Neutrophil (primary cell): ENCODE results near the gene BHMT.

ENCODE experiments used
- H3K27ac ChIP-seq: fragments of 200-600 bp; sonication (generic); 2 replicates; pipeline ENCODE4 v1.5.1; 2016; ENCODE audit warnings: mild to moderate bottlenecking, moderate library complexity
- H3K27me3 ChIP-seq: fragments of 200-600 bp; sonication (generic); 2 replicates; pipeline ENCODE4 v1.6.0; 2016; ENCODE audit warnings: mild to moderate bottlenecking
- H3K36me3 ChIP-seq: fragments of 200-600 bp; sonication (generic); 2 replicates; pipeline ENCODE4 v1.5.1; 2017
- H3K4me1 ChIP-seq, 2 experiments: fragments of 200-600 bp in 1 of 2; sonication (generic) in 1 of 2; 1 replicate in 1 of 2; 2 replicates in 1 of 2; pipeline versions ENCODE4 v1.5.1 to v1.6.1; 2013 to 2016; ENCODE audit warnings: low read depth in 1 of 2, low read length in 1 of 2, mild to moderate bottlenecking in 1 of 2, moderate library complexity in 1 of 2; ENCODE audit not compliant: control insufficient read depth in 1 of 2, insufficient read depth in 1 of 2
- H3K4me3 ChIP-seq, 2 experiments: fragments of 200-600 bp in 1 of 2; sonication (generic) in 1 of 2; 1 replicate in 1 of 2; 2 replicates in 1 of 2; pipeline ENCODE4 v1.5.1; 2013 to 2016; ENCODE audit warnings: low read depth in 1 of 2, low read length in 1 of 2, mild to moderate bottlenecking in 1 of 2, moderate library complexity in 1 of 2
- H3K9me3 ChIP-seq: fragments of 200-600 bp; sonication (generic); 2 replicates; pipeline ENCODE4 v1.5.1; 2016
- TF ChIP-seq, protein P1 (sequence below): fragments of 200-600 bp; sonication (generic); IDR thresholded peaks from 2 replicates; pipeline ENCODE4 v1.5.1; 2016; ENCODE audit warnings: antibody characterized with exemption

Gene BHMT

DNA sequence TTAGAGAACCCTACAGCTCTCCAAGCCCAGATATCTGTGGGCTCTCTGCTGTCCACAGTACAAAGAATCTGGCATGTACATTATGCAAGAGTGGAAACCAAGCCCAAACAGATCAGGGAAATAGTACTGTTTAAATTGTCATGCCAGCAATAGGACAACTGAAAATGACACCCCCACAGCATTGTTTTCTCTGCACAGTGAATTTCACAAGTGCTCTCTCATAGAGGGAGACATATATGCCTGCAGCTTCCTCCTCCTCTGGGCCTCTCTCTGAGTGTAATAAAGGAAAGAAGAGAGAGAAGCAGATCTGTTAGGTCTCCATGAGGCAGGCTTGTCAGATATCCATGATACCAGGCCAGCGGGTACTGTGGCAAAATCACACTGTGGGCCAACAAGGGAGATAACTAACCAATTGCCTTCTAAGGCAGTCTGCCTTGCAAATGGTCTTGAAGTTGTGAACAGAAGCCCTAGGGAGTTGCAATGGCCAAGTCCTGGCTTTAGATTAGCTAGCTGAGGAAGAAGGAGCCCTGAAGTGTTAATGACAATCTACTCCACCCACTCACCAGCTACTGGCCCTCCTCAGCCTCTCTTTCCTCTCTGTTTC is 69.9 kb downstream of the BHMT start:
- Histone ChIP-seq H3K4me3 (no peak overlapping the region), H3K27me3 (no peaks in the 10 kb centered on the region), H3K9me3 (no peaks in the 10 kb centered on the region), H3K36me3 (no peaks in the 10 kb centered on the region), H3K4me1 (no peaks in the 10 kb centered on the region), H3K27ac (no peak overlapping the region)
- TF ChIP-seq, protein P1, sequence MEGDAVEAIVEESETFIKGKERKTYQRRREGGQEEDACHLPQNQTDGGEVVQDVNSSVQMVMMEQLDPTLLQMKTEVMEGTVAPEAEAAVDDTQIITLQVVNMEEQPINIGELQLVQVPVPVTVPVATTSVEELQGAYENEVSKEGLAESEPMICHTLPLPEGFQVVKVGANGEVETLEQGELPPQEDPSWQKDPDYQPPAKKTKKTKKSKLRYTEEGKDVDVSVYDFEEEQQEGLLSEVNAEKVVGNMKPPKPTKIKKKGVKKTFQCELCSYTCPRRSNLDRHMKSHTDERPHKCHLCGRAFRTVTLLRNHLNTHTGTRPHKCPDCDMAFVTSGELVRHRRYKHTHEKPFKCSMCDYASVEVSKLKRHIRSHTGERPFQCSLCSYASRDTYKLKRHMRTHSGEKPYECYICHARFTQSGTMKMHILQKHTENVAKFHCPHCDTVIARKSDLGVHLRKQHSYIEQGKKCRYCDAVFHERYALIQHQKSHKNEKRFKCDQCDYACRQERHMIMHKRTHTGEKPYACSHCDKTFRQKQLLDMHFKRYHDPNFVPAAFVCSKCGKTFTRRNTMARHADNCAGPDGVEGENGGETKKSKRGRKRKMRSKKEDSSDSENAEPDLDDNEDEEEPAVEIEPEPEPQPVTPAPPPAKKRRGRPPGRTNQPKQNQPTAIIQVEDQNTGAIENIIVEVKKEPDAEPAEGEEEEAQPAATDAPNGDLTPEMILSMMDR, result no peak
